GM23338 (cell line): ENCODE data around the gene FKBP5.

ENCODE experiments used
- CTCF ChIP-seq, 2 experiments: fragments of 200-600 bp in 1 of 2; sonication (generic) in 1 of 2; conservative IDR thresholded peaks; 2 replicates each; pipeline versions ENCODE4 v1.5.1 to v1.6.1; 2016 to 2017; ENCODE audit warnings: antibody characterized with exemption in 2 of 2, low read depth in 2 of 2, mild to moderate bottlenecking in 2 of 2, moderate library complexity in 1 of 2
- EZH2phosphoT487 ChIP-seq: fragments of 200-600 bp; sonication (generic); IDR thresholded peaks from one replicate; pipeline ENCODE4 v1.8.1; 2018; ENCODE audit warnings: antibody characterized with exemption; ENCODE audit not compliant: unreplicated experiment
- REST ChIP-seq: IDR thresholded peaks from one replicate; pipeline ENCODE4 v1.6.1; 2018; ENCODE audit warnings: antibody characterized with exemption; ENCODE audit not compliant: unreplicated experiment

- TF ChIP-seq CTCF (conservative IDR thresholded peaks at IDR 0.05; ENCODE audit: low read depth in 2 of 2) (no peak), REST (no peak), EZH2phosphoT487 (no peak)
Observed at GRCh38 chr6:35564733-35565132, 124.0 kb downstream of the FKBP5 start.
